ENCODE measurements around the gene SMARCAD1. TPM values are rescaled to one million over a fixed set of nuclear protein-coding genes. Genes with fewer than 3 reads are reported as not detected.

The SMARCAD1 gene
- total RNA-seq, 6 experiments from 2014 or later, result 7.2 to 10.4 (median 9.6) TPM

DNA sequence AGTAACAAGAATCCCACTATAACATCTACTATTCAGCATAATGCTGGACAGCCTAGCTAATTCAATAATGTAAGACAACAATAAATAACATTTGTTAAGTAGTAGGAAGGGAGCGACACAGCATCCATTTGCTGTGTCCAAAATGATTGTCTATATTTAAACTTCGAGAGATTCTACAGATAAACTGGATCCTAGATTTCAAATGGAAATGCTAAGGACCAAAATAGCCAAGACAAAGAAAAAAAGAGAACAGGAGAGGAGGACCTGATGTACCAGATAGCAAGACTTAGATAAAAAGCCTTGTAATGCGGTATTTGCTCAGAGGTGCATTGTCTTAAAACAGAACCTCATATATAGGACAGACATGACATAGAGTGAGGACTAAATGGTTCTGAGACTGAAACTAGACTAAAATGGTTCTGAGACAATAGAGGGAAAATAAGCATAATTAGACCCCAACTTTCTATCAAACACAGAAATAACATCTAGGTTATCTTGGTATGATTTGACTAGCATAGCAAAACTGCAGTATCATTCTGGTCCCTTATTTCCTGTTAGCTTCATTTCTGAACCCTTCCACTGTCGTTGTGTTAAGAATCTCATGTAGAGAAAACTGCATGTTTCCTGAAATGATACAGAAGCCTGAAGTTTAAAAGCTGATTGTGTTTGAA is 131.2 kb downstream of the SMARCAD1 start:
- Histone ChIP-seq H3K4me3 (no peak overlapping the region), H3K27ac (no peak overlapping the region), H3K27me3 (no peaks in the 10 kb centered on the region), H3K36me3 (no peaks in the 10 kb centered on the region), H3K4me1 (no peaks in the 10 kb centered on the region), H3K9me3 (no peaks in the 10 kb centered on the region)
- TF ChIP-seq, protein P1, sequence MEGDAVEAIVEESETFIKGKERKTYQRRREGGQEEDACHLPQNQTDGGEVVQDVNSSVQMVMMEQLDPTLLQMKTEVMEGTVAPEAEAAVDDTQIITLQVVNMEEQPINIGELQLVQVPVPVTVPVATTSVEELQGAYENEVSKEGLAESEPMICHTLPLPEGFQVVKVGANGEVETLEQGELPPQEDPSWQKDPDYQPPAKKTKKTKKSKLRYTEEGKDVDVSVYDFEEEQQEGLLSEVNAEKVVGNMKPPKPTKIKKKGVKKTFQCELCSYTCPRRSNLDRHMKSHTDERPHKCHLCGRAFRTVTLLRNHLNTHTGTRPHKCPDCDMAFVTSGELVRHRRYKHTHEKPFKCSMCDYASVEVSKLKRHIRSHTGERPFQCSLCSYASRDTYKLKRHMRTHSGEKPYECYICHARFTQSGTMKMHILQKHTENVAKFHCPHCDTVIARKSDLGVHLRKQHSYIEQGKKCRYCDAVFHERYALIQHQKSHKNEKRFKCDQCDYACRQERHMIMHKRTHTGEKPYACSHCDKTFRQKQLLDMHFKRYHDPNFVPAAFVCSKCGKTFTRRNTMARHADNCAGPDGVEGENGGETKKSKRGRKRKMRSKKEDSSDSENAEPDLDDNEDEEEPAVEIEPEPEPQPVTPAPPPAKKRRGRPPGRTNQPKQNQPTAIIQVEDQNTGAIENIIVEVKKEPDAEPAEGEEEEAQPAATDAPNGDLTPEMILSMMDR (IDR thresholded peaks at IDR 0.05), result no peak
- no peak for TF ChIP-seq POLR2A (IDR thresholded peaks at IDR 0.05)
- DNase-seq, result no peak
- 59% methylated on average over 4 of the region's 4 CpGs for WGBS (ENCODE audit: insufficient coverage, low coverage, low lambda C conversion rate, missing lambda C conversion rate)
- intact Hi-C loops (cut with DNase I), result no loop called here
- ATAC-seq, result no peak

DNA sequence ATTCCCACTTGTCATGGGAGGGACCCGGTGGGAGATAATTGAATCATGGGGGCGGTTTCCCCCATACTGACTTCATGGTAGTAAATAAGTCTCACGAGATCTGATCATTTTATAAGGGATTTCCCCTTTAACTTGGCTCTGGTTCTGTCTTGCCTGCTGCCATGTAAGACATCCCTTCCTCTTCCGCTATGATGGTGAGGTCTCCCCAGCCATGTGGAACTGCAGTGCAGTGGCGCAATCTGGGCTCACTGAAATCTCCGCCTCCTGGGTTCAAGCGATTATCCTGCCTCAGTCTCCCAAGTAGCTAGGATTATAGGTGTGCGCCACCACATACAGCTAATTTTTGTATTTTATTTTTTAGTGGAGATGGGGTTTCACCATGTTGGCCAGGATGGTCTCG is 132.1 kb downstream of the SMARCAD1 start:
- Histone ChIP-seq H3K27ac (no peak overlapping the region), H3K4me3 (no peak overlapping the region), H3K4me1 (no peaks in the 10 kb centered on the region), H3K27me3 (no peaks in the 10 kb centered on the region), H3K36me3 (no peaks in the 10 kb centered on the region), H3K9me3 (no peaks in the 10 kb centered on the region)
- ATAC-seq, result peak in 2 of 4 donors; percentile 39 to 60
- TF ChIP-seq POLR2A (IDR thresholded peaks at IDR 0.05), result no peak
- TF ChIP-seq, protein P1 (IDR thresholded peaks at IDR 0.05), result no peak
- WGBS (ENCODE audit: insufficient coverage, low coverage, low lambda C conversion rate, missing lambda C conversion rate), result 60% methylated on average over 9 of the region's 9 CpGs
- no peak for DNase-seq
- intact Hi-C loops (cut with DNase I), result no loop called here

Other genes starting within 250 kb of the SMARCAD1 start
- gene HPGDS, start 135.0 kb downstream of the SMARCAD1 start, total RNA-seq, result under 1 TPM in 5 of 6 experiments, not detected in 1; 0.16 to 0.98 (median 0.54) TPM
- 100 to 1,000 TPM in 3 of 6 experiments, 10 to 100 TPM in 3; 71.9 to 135 (median 101) TPM for gene PDLIM5, start 244.1 kb downstream of the SMARCAD1 start, total RNA-seq

Measured in right lobe of liver (tissue), 6 donors.